ENCODE data around the gene AP5M1. TPM values are rescaled to one million over a fixed set of nuclear protein-coding genes. Genes with fewer than 3 reads are reported as not detected.

The AP5M1 gene
- total and polyA plus RNA-seq, 2 donors: 13.2 to 36.3 TPM

GRCh38 chr14:57274551-57274950 lies 5.8 kb downstream of the AP5M1 start:
- no peak for DNase-seq (ENCODE audit: low read depth in 6 of 9, low spot score in 9 of 9)
- Histone ChIP-seq H3K4me3 (ENCODE audit: low read length in 2 of 2) (no peak overlapping the region), H3K4me1 (ENCODE audit: control insufficient read depth in 2 of 2, insufficient read depth in 2 of 2, low read length in 2 of 2) (peaks cover 6 to 12% of the 10 kb centered on the region in 2 donors), H3K36me3 (ENCODE audit: control insufficient read depth in 2 of 2, insufficient read depth in 2 of 2, low read length in 1 of 2) (peaks cover 11 to 19% of the 10 kb centered on the region in 2 donors), H3K27me3 (ENCODE audit: control insufficient read depth in 2 of 2, insufficient read depth in 1 of 2, low read length in 1 of 2) (no peaks in the 10 kb centered on the region), H3K27ac (ENCODE audit: low read depth in 1 of 2, low read length in 1 of 2) (no peak overlapping the region), H3K9me3 (ENCODE audit: control insufficient read depth in 2 of 2, insufficient read depth in 1 of 2, low read length in 1 of 2) (no peaks in the 10 kb centered on the region)
- WGBS: 94% methylated on average over 2 of the region's 2 CpGs

GRCh38 chr14:57275023-57275664 lies 6.4 kb downstream of the AP5M1 start:
- Histone ChIP-seq H3K27me3 (ENCODE audit: control insufficient read depth in 2 of 2, insufficient read depth in 1 of 2, low read length in 1 of 2) (no peaks in the 10 kb centered on the region), H3K4me1 (ENCODE audit: control insufficient read depth in 2 of 2, insufficient read depth in 2 of 2, low read length in 2 of 2) (peaks cover 3 to 9% of the 10 kb centered on the region in 2 donors), H3K36me3 (ENCODE audit: control insufficient read depth in 2 of 2, insufficient read depth in 2 of 2, low read length in 1 of 2) (peaks cover 11 to 23% of the 10 kb centered on the region in 2 donors), H3K4me3 (ENCODE audit: low read length in 2 of 2) (no peak overlapping the region), H3K27ac (ENCODE audit: low read depth in 1 of 2, low read length in 1 of 2) (no peak overlapping the region), H3K9me3 (ENCODE audit: control insufficient read depth in 2 of 2, insufficient read depth in 1 of 2, low read length in 1 of 2) (no peaks in the 10 kb centered on the region)
- WGBS: 94% methylated on average over 2 of the region's 2 CpGs
- no peak for DNase-seq (ENCODE audit: low read depth in 6 of 9, low spot score in 9 of 9)

GRCh38 chr14:57277062-57277461 lies 8.3 kb downstream of the AP5M1 start:
- WGBS: 99% methylated on average over 3 of the region's 3 CpGs

GRCh38 chr14:57287745-57288144 lies 19.0 kb downstream of the AP5M1 start:
- H3K27ac ChIP-seq (ENCODE audit: low read depth in 1 of 2, low read length in 1 of 2): no peak overlapping the region
- no peaks in the 10 kb centered on the region for H3K9me3 ChIP-seq (ENCODE audit: control insufficient read depth in 2 of 2, insufficient read depth in 1 of 2, low read length in 1 of 2)
- H3K36me3 ChIP-seq (ENCODE audit: control insufficient read depth in 2 of 2, insufficient read depth in 2 of 2, low read length in 1 of 2): peaks cover 6 to 35% of the 10 kb centered on the region in 2 donors
- no peaks in the 10 kb centered on the region for H3K4me1 ChIP-seq (ENCODE audit: control insufficient read depth in 2 of 2, insufficient read depth in 2 of 2, low read length in 2 of 2)
- H3K27me3 ChIP-seq (ENCODE audit: control insufficient read depth in 2 of 2, insufficient read depth in 1 of 2, low read length in 1 of 2): no peaks in the 10 kb centered on the region
- no peak overlapping the region for H3K4me3 ChIP-seq (ENCODE audit: low read length in 2 of 2)
- DNase-seq (ENCODE audit: low read depth in 6 of 9, low spot score in 9 of 9): no peak
- WGBS: 97% methylated on average over 2 of the region's 2 CpGs

More at GRCh38 chr14:57277062-57277461, 8.3 kb downstream of the AP5M1 start:
- Histone ChIP-seq H3K27ac (ENCODE audit: low read depth in 1 of 2, low read length in 1 of 2) (no peak overlapping the region), H3K36me3 (ENCODE audit: control insufficient read depth in 2 of 2, insufficient read depth in 2 of 2, low read length in 1 of 2) (peaks cover 11 to 30% of the 10 kb centered on the region in 2 donors), H3K4me3 (ENCODE audit: low read length in 2 of 2) (no peak overlapping the region), H3K9me3 (ENCODE audit: control insufficient read depth in 2 of 2, insufficient read depth in 1 of 2, low read length in 1 of 2) (no peaks in the 10 kb centered on the region), H3K27me3 (ENCODE audit: control insufficient read depth in 2 of 2, insufficient read depth in 1 of 2, low read length in 1 of 2) (no peaks in the 10 kb centered on the region), H3K4me1 (ENCODE audit: control insufficient read depth in 2 of 2, insufficient read depth in 2 of 2, low read length in 2 of 2) (no peaks in the 10 kb centered on the region)
- DNase-seq (ENCODE audit: low read depth in 6 of 9, low spot score in 9 of 9): no peak

- no peaks in the 10 kb centered on the region for H3K9me3 ChIP-seq (ENCODE audit: control insufficient read depth in 2 of 2, insufficient read depth in 1 of 2, low read length in 1 of 2)
- no peak overlapping the region for H3K27ac ChIP-seq (ENCODE audit: low read depth in 1 of 2, low read length in 1 of 2)
- no peak overlapping the region for H3K4me3 ChIP-seq (ENCODE audit: low read length in 2 of 2)
- peaks cover 1 to 17% of the 10 kb centered on the region in 2 donors for H3K36me3 ChIP-seq (ENCODE audit: control insufficient read depth in 2 of 2, insufficient read depth in 2 of 2, low read length in 1 of 2)
- no peak for DNase-seq (ENCODE audit: low read depth in 6 of 9, low spot score in 9 of 9)
- H3K27me3 ChIP-seq (ENCODE audit: control insufficient read depth in 2 of 2, insufficient read depth in 1 of 2, low read length in 1 of 2): no peaks in the 10 kb centered on the region
- no peaks in the 10 kb centered on the region for H3K4me1 ChIP-seq (ENCODE audit: control insufficient read depth in 2 of 2, insufficient read depth in 2 of 2, low read length in 2 of 2)
- WGBS: 97% methylated on average over 5 of the region's 5 CpGs
These were observed 22.0 kb downstream of the AP5M1 start for GRCh38 chr14:57290751-57291150.

- Histone ChIP-seq H3K27me3 (ENCODE audit: control insufficient read depth in 2 of 2, insufficient read depth in 1 of 2, low read length in 1 of 2) (no peaks in the 10 kb centered on the region), H3K27ac (ENCODE audit: low read depth in 1 of 2, low read length in 1 of 2) (no peak overlapping the region), H3K36me3 (ENCODE audit: control insufficient read depth in 2 of 2, insufficient read depth in 2 of 2, low read length in 1 of 2) (peaks cover 0 to 10% of the 10 kb centered on the region in 2 donors), H3K4me1 (ENCODE audit: control insufficient read depth in 2 of 2, insufficient read depth in 2 of 2, low read length in 2 of 2) (no peaks in the 10 kb centered on the region), H3K9me3 (ENCODE audit: control insufficient read depth in 2 of 2, insufficient read depth in 1 of 2, low read length in 1 of 2) (no peaks in the 10 kb centered on the region), H3K4me3 (ENCODE audit: low read length in 2 of 2) (no peak overlapping the region)
- WGBS: 81% methylated on average over 6 of the region's 6 CpGs
- no peak for DNase-seq (ENCODE audit: low read depth in 6 of 9, low spot score in 9 of 9)
These were observed 23.2 kb downstream of the AP5M1 start for GRCh38 chr14:57291692-57292647.

- H3K27ac ChIP-seq (ENCODE audit: low read depth in 1 of 2, low read length in 1 of 2): no peak overlapping the region
- H3K27me3 ChIP-seq (ENCODE audit: control insufficient read depth in 2 of 2, insufficient read depth in 1 of 2, low read length in 1 of 2): no peaks in the 10 kb centered on the region
- 99% methylated on average over 1 of the region's 1 CpG for WGBS
- H3K9me3 ChIP-seq (ENCODE audit: control insufficient read depth in 2 of 2, insufficient read depth in 1 of 2, low read length in 1 of 2): no peaks in the 10 kb centered on the region
- peak in 1 of 9 donors; percentile 13 for DNase-seq (ENCODE audit: low read depth in 6 of 9, low spot score in 9 of 9)
- H3K4me1 ChIP-seq (ENCODE audit: control insufficient read depth in 2 of 2, insufficient read depth in 2 of 2, low read length in 2 of 2): no peaks in the 10 kb centered on the region
- no peak overlapping the region for H3K4me3 ChIP-seq (ENCODE audit: low read length in 2 of 2)
- peaks cover 0 to 7% of the 10 kb centered on the region in 2 donors for H3K36me3 ChIP-seq (ENCODE audit: control insufficient read depth in 2 of 2, insufficient read depth in 2 of 2, low read length in 1 of 2)
These were observed 25.4 kb downstream of the AP5M1 start for GRCh38 chr14:57293866-57294837.

GRCh38 chr14:57295239-57295638 lies 26.5 kb downstream of the AP5M1 start:
- no peak for DNase-seq (ENCODE audit: low read depth in 6 of 9, low spot score in 9 of 9)
- 91% methylated on average over 1 of the region's 1 CpG for WGBS

More at GRCh38 chr14:57295239-57295638, 26.5 kb downstream of the AP5M1 start:
- Histone ChIP-seq H3K27ac (ENCODE audit: low read depth in 1 of 2, low read length in 1 of 2) (no peak overlapping the region), H3K4me3 (ENCODE audit: low read length in 2 of 2) (no peak overlapping the region), H3K4me1 (ENCODE audit: control insufficient read depth in 2 of 2, insufficient read depth in 2 of 2, low read length in 2 of 2) (no peaks in the 10 kb centered on the region), H3K36me3 (ENCODE audit: control insufficient read depth in 2 of 2, insufficient read depth in 2 of 2, low read length in 1 of 2) (peaks cover 0 to 7% of the 10 kb centered on the region in 2 donors), H3K9me3 (ENCODE audit: control insufficient read depth in 2 of 2, insufficient read depth in 1 of 2, low read length in 1 of 2) (no peaks in the 10 kb centered on the region), H3K27me3 (ENCODE audit: control insufficient read depth in 2 of 2, insufficient read depth in 1 of 2, low read length in 1 of 2) (no peaks in the 10 kb centered on the region)

Data from thymus (tissue), 11 donors.